Erythroblast (primary cell): ENCODE measurements around the gene SORL1-AS1.

Experiments used
- DNase-seq, 2 experiments: peaks; one replicate each; lab custom pipeline; 2025; lab: John Stamatoyannopoulos, UW
- GATA1 ChIP-seq: IDR thresholded peaks from 2 replicates; pipeline ENCODE4 v1.6.1; 2011; ENCODE audit warnings: low read depth, mild to moderate bottlenecking, control low read depth, low read length, moderate library complexity
- POLR2A ChIP-seq: IDR thresholded peaks from 2 replicates; pipeline ENCODE4 v1.6.1; 2011; ENCODE audit warnings: mild to moderate bottlenecking, low read length

SORL1-AS1 gene

DNA sequence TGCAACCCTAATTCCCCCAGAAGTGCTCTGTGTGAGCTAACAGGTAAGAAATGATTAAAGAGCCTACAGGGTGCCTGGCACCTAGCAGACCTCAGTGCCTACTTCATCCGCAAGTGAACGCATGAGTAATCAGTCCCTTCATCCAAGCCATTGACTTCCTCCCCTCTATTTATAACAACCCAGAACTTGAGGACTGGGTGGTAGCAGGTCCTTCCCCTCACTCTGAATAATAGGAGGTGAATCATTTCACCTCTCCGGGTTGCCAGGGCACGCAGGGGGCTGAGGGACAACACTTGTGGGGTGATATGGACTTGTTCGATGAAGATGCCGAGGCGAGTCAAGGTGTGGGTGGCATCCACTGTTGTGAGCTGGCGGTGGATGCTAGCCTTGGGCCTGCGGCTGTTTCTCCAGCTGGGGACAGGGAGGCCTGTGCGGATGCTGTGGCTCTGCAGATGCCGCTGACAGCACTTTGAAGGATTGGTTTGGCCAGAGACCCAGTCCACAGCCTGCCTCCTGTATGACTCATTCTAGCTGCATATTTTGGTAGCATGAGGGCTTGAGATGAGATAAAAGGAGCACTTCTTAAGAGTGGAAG, 11.7 kb upstream of the SORL1-AS1 start:
- DNase-seq, result no peak
- TF ChIP-seq POLR2A (no peak), GATA1 (no peak)

DNA sequence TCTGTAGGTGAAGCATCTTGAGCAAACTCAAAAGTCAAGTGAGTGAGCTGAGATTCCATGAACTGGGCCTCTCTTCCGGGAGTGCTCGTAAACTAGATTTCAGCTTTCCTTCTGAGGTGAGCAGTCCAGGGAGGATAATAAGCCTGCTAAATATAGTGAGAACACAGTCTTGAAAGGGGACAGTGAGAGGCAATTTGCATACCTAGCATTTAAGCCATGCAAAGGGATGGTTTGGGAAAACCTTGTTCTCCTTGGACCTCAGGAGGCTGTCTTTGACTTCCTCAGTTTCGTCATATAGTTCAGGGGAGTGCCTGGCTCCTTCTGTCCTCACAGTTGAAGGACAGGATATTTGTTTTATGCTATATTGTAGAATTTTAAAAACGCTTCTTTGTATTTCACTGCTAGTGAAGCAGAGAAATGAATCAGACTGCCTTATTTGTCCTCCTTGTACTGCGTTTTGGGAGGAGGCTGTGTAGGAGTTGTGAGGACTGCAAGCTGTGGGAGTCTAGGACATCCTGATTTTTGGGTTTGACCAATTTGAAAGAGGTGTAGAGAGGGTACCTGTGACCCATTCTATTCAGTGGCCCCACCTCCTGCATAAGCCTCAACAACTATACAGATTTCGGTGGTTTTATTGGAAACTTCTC, 11.0 kb upstream of the SORL1-AS1 start:
- TF ChIP-seq GATA1, result no peak
- TF ChIP-seq POLR2A, result no peak
- DNase-seq, result no peak

DNA sequence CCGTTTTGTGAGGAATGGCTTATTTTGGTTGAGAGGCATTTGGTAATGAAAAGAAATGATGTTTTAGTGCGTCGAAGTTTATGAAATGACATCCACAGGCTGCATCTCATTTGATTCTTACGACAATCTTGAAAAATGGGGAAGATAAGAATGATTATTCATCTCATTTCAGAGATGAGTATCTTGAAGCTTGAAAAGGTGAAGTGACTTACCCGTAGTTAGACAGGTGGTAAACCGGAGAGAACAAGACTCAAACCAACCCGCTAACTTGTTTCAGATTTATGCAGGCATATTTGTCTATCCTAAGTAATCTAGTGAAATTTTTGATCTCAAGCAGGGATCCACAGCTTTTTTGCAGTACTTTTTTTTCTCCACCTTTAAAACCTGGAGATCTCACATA, 9.1 kb upstream of the SORL1-AS1 start:
- TF ChIP-seq GATA1 (no peak), POLR2A (no peak)
- DNase-seq, result no peak

DNA sequence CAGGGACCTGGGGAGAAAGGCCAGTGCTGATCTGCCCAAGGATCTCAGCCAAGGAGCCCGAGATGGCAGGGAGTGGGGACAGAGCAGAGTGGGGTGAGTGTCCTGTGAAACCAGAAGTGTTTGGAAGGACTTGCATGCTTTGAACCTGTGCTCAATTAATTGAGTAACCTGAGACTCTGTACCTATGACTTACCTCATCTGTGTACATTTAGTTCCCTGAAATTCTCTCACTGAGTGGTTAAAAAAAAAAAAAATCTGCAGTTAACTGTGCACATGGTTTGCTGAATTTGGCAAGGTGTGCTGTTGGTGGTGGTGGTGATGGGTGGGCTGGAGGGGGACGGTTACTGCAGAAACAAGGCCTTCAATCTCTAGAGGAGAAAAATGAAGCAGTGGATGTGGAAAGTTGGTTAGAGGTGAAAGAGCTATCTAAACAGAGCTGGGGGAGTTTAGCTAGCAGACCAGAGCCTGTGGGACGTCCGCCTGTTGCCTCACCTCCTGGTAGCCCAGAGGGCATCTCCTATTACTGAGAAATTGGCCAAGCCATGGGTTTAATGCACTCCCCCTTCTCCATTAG, 8.3 kb upstream of the SORL1-AS1 start:
- DNase-seq, result no peak
- no peak for TF ChIP-seq GATA1

DNA sequence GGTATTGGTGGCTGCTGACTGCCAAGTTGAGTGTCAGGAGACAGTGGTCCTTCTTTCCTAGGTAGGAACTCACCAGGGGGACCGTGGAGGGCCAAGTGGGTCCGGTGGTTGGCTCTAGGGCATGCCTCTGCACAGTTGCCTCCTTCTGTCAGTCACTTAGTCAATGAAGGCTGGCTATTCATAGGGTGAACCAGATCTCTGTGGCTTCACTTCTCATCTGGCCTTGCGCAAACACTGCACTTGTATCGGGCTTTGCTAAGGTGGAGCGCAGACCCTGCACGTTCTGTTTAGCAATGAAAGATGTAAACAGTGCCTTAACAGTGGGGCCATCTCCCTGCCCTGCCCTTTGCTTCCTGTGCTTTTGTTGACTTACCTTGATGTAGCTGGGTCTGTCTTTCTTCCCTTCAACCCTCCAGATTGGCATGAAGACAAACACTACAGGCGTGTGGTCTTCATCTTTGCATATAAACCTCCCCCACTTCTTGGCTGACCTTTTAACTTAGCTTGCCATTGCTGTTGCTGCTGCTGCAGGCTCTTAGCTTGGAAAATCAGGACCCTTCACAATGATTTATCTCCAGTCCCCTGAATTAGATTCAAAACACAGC, 6.7 kb upstream of the SORL1-AS1 start:
- DNase-seq, result no peak
- no peak for TF ChIP-seq GATA1
- TF ChIP-seq POLR2A, result no peak

DNA sequence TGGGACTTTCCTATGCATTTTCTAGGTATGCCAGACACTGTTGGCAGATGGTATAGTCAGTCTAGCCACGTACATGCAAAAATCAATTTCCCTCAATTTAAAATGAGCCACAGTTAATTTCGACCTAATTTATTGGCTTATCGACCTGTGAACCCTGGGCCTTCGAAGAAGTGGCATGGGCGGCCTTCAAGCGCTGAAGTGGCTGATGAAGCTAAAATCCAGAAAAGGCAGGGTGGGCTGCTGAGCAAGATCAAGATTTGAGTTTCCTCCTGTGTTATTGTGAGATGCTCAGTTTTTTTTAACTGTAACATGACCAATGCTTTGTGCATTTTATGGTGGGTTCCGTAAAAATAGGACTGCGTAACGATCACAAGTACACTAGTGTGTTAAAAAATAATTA, 5.8 kb upstream of the SORL1-AS1 start:
- no peak for TF ChIP-seq GATA1
- no peak for TF ChIP-seq POLR2A
- DNase-seq, result no peak

DNA sequence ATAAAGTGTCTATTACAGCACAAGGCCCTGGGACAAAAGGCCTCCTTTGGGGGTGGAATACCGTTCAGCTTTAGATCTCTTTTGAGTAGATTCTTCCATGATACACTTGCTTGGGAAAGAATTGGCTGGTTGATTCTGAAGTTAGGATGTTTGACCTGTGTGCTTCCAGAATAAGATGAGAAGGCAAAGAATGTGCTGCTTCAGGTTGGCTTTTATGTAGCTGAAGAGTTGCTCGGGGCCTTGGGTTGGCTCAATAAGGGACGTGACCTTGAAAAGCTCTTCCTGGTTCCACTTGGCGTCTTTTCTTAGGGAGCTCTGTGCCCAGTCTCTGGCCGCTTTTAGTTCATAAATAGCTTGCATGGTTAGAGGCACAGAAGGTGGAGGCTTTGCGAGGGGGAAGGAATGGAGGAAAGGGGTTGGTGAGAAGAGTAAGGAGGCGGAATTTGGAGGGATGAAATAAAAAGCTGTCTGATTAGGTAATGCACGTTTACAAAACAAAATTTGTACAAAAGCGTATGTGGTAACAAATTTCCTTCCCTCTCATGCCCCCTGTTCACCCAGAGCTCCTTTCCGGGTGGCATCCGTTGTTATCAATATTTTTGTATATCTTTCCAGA, 4.2 kb upstream of the SORL1-AS1 start:
- no peak for DNase-seq
- TF ChIP-seq GATA1 (no peak), POLR2A (no peak)

DNA sequence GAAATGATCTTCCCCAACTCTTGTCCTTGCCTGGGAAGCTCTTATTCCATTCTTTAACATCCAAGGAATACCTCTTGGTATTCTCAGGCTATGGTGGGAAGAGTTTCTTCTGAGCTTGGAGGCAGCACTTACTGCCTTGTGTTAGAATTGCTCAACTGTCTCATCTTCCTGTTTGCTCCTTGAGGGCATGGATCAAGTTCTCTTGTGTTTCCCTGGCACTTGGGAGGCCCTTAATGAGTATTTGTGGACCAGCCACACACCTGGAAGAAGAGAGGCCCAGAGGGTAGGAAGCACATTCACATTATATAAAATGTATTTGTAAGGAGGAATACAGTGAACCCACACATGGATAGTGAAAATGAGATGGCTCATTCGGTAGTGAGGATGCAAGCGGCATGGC, 3.4 kb upstream of the SORL1-AS1 start:
- TF ChIP-seq GATA1, result no peak
- no peak for TF ChIP-seq POLR2A
- DNase-seq, result no peak

DNA sequence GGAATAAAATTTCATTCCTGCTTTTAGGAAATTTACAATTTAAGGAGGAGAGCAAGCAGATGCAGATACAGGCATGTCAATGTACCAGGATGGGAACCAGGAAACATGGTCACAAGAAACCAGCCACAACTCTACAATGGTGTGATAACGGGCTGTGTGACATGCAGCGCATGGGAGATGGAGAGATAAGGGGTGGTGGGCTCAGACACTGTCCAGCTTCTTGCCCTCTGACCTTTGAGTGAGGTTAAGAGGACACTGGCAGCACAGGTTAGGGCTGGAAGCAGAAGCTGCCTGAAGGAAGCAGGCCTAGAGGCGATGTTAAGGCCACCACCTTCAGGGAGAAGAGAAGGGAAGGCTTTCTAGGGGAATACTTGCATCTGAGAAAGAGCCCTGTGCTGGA, 2.3 kb upstream of the SORL1-AS1 start:
- TF ChIP-seq POLR2A (no peak), GATA1 (no peak)
- DNase-seq, result no peak

DNA sequence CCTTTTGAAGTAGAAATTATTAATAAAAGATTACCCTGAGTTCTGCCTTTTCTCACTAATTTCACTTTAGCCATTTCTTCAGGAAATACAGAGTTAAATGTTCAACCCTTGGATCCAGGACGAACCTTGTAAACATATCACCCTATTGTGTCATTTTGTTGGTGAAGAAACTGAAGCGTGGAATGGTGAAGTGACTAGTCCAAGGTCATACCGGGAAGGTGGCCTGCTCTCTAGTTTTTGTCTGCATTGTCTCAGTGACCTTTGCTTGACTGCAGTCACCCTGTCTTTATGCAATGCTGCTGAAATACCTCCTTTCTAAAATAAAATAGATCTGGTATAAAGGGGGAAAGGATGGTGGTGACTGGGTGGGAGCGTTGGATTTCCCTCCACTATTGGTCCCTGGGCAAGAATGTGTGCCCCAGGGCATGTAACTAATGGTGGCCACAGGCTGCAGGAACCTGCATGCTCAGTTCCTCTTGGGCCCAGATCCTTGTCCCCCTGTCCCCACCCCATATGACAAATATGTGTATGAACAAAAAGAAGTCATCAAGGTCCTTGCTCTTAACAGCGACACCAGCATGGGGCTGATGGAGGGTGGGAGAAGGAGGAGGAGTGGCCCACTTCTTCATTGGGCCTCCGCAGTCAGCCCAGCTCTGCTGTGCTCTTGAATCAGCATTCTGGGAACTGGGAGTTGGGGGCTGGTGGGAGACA, 977 bp upstream of the SORL1-AS1 start:
- TF ChIP-seq POLR2A (no peak), GATA1 (no peak)
- no peak for DNase-seq

DNA sequence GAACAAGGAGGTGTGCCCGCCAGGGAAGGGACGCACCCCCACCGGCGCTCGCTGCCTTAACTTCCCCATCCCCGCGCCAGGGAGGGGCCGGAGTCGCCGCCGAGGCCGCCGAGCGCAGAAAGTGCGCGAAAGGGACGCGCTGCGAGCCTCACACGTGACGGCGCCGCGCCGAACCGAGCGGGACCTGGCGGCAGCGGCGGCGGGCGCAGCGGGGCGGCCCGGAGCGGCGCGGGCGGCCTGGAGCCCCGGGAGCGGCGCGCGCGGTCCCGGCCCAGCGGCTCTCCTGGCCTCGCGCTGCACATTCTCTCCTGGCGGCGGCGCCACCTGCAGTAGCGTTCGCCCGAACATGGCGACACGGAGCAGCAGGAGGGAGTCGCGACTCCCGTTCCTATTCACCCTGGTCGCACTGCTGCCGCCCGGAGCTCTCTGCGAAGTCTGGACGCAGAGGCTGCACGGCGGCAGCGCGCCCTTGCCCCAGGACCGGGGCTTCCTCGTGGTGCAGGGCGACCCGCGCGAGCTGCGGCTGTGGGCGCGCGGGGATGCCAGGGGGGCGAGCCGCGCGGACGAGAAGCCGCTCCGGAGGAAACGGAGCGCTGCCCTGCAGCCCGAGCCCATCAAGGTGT, 670 bp downstream of the SORL1-AS1 start, which contains the start of gene SORL1:
Gene SORL1 (plus strand): TSS at position 329 of the 623 bp plus-strand sequence. CDS start 18 bp downstream, at position 347.
- TF ChIP-seq POLR2A (no peak), GATA1 (no peak)

DNA sequence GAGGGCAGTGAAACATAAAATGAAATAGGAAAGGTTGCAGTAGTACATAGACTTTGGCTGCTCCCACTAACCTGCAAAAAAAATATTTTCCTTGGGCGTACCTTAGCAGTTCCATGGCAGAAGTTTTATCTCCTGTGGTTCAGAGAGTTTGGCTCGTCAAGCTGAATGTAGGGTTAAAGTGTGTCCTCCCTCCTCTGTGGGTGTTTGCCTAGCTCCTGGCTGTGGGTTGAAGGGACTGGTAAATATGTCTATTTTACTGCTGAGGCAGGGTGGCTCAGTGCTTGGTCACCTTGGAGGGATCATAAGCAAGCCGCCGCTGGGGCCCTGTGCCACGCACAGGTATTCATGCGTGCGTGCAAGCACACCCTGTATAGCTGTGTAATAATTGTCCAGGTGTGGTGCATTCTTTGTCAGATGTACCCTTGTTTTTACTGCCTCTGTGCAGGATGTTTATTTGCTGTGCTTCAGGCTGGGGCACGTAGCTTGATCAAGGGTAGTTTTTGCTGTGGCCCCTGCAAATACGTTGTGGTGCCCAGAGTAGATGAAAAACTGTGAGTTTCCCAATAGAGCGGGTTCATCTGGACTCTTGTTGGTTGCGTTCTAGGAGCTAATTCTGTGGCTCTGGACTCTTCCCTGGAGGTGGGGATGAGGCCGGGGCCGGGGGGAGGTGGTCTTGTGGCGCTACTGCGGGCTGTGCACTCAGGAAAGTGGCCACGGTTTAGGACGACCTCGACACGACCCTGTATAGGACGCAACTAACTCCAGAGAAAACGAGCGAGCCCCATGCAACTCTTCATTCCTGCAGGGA, 1.4 kb downstream of the SORL1-AS1 start:
- TF ChIP-seq GATA1 (no peak), POLR2A (no peak)
- no peak for DNase-seq

More for the DNA sequence above, 670 bp downstream of the SORL1-AS1 start, which contains the start of gene SORL1:
- DNase-seq, result peak; percentile 6 to 21

DNA sequence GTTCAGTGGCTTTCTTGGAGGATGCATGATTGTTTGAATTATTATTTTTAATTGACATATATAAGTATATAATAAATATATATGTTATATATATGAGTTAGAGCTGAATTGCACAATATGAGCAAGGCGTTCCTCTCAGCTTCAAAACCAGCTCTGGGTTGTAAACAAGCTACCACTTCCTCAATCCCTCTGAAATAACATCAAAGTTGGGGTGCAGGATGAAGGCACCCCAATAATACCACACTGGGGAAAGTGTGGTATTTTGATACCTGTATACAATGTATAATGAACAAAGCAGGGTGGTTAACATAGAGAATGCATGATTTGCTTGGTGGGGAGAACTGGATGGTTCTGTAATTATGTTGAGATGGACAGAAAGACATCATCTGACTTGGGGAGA, 2.4 kb downstream of the SORL1-AS1 start:
- no peak for TF ChIP-seq POLR2A
- TF ChIP-seq GATA1, result no peak
- DNase-seq, result no peak
